GM12892 (cell line): ENCODE data around the gene PCDHGA6.

Experiments used
- POLR2A ChIP-seq: IDR thresholded peaks from 2 replicates; pipeline ENCODE4 v1.6.1; 2011; ENCODE audit warnings: low read depth, low read length, control low read depth
- POLR2AphosphoS5 ChIP-seq: IDR thresholded peaks from 2 replicates; pipeline ENCODE4 v1.6.1; 2011; ENCODE audit warnings: low read depth, low read length, control low read depth
- TAF1 ChIP-seq: IDR thresholded peaks from 2 replicates; pipeline ENCODE4 v1.6.1; 2011; ENCODE audit warnings: low read depth, mild to moderate bottlenecking, control low read depth, low read length, borderline replicate concordance

DNA sequence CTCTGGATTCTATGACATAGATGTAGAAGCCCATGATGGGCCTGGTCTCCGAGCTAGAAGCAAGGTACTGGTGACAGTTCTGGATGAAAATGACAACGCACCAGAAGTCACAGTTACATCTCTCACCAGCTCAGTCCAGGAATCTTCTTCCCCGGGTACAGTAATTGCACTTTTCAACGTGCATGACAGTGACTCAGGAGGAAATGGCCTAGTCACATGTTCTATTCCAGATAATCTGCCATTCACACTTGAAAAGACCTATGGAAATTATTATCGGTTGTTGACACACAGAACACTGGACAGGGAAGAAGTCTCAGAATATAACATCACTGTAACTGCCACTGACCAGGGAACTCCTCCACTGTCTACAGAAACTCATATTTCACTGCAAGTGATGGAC lies 17.6 kb upstream of the PCDHGA6 start:
- TF ChIP-seq POLR2A (no peak), POLR2AphosphoS5 (no peak), TAF1 (no peak)
